H9 (cell line): ENCODE results near the gene FASTKD3. TPM values are rescaled to one million over a fixed set of nuclear protein-coding genes. Genes with fewer than 3 reads are reported as not detected.

Source experiments
- DNase-seq: peaks from one replicate; pipeline ENCODE4 v3.0.0-alpha.2; 2017
- H2AFZ ChIP-seq: one replicate; pipeline ENCODE4 v1.6.1; 2013; ENCODE audit warnings: mild to moderate bottlenecking, low read length, control low read depth, moderate library complexity
- H2AK5ac ChIP-seq: 2 replicates; pipeline ENCODE4 v1.6.1; 2013; ENCODE audit warnings: low read length, control low read depth, mixed read lengths; ENCODE audit not compliant: insufficient read length
- H2BK120ac ChIP-seq: one replicate; pipeline ENCODE4 v1.6.1; 2013; ENCODE audit warnings: low read depth, mild to moderate bottlenecking, low read length, control low read depth, inconsistent platforms; ENCODE audit not compliant: poor library complexity, severe bottlenecking
- H2BK12ac ChIP-seq: 2 replicates; pipeline ENCODE4 v1.6.1; 2013; ENCODE audit warnings: low read length, control low read depth, mixed read lengths, low read depth; ENCODE audit not compliant: insufficient read length
- H2BK15ac ChIP-seq: 2 replicates; pipeline ENCODE4 v1.6.1; 2013; ENCODE audit warnings: low read depth, low read length, control low read depth
- H2BK20ac ChIP-seq: one replicate; pipeline ENCODE4 v1.6.1; 2013; ENCODE audit warnings: low read depth, mild to moderate bottlenecking, low read length, control low read depth, inconsistent platforms; ENCODE audit not compliant: poor library complexity, severe bottlenecking
- H2BK5ac ChIP-seq: 2 replicates; pipeline ENCODE4 v1.6.1; 2013; ENCODE audit warnings: low read length, control low read depth, mixed read lengths; ENCODE audit not compliant: insufficient read length
- H3K14ac ChIP-seq: 2 replicates; pipeline ENCODE4 v1.6.1; 2013; ENCODE audit warnings: low read length, control low read depth; ENCODE audit not compliant: insufficient read depth
- H3K18ac ChIP-seq: 2 replicates; pipeline ENCODE4 v1.6.1; 2013; ENCODE audit warnings: low read depth, mild to moderate bottlenecking, mixed read lengths, low read length, control low read depth; ENCODE audit not compliant: insufficient read length
- H3K23ac ChIP-seq: 2 replicates; pipeline ENCODE4 v1.6.1; 2013; ENCODE audit warnings: low read length, control low read depth, mixed read lengths, low read depth; ENCODE audit not compliant: insufficient read length
- H3K23me2 ChIP-seq: 2 replicates; pipeline ENCODE4 v1.6.1; 2013; ENCODE audit warnings: low read depth, mild to moderate bottlenecking, mixed read lengths, low read length, control low read depth; ENCODE audit not compliant: insufficient read length, poor library complexity, severe bottlenecking
- H3K27ac ChIP-seq: 2 replicates; pipeline ENCODE4 v1.5.1; 2013; ENCODE audit warnings: low read length, control low read depth, mixed read lengths, low read depth; ENCODE audit not compliant: insufficient read length
- H3K27me3 ChIP-seq: 2 replicates; pipeline ENCODE4 v1.6.1; 2013; ENCODE audit warnings: low read length, control low read depth, inconsistent platforms; ENCODE audit not compliant: insufficient read depth
- H3K4ac ChIP-seq: 2 replicates; pipeline ENCODE4 v1.6.1; 2013; ENCODE audit warnings: low read depth, mild to moderate bottlenecking, control low read depth, inconsistent platforms, low read length, moderate library complexity
- H3K4me1 ChIP-seq: 2 replicates; pipeline ENCODE4 v1.6.1; 2013; ENCODE audit warnings: low read length, control low read depth, inconsistent platforms; ENCODE audit not compliant: insufficient read depth
- H3K4me2 ChIP-seq: 2 replicates; pipeline ENCODE4 v1.6.1; 2013; ENCODE audit warnings: low read length, control low read depth, mixed read lengths; ENCODE audit not compliant: insufficient read length, insufficient read depth
- H3K56ac ChIP-seq: 2 replicates; pipeline ENCODE4 v1.6.1; 2013; ENCODE audit warnings: low read depth, mild to moderate bottlenecking, mixed read lengths, low read length, control low read depth; ENCODE audit not compliant: insufficient read length
- H3K79me1 ChIP-seq: 2 replicates; pipeline ENCODE4 v1.6.1; 2013; ENCODE audit warnings: low read depth, mild to moderate bottlenecking, moderate library complexity, low read length, control low read depth, inconsistent platforms; ENCODE audit not compliant: insufficient read depth, poor library complexity, severe bottlenecking
- H3K79me2 ChIP-seq: 2 replicates; pipeline ENCODE4 v1.6.1; 2013; ENCODE audit warnings: low read length, control low read depth, inconsistent platforms; ENCODE audit not compliant: insufficient read depth
- H3K9ac ChIP-seq: 2 replicates; pipeline ENCODE4 v1.6.1; 2013; ENCODE audit warnings: low read length, control low read depth, mixed read lengths; ENCODE audit not compliant: insufficient read length; ENCODE audit errors: extremely low read depth
- H3K9me3 ChIP-seq: one replicate; pipeline ENCODE4 v1.6.1; 2013; ENCODE audit warnings: low read depth, low read length, inconsistent platforms; ENCODE audit not compliant: control insufficient read depth
- H3T11ph ChIP-seq: one replicate; pipeline ENCODE4 v1.6.1; 2013; ENCODE audit warnings: mild to moderate bottlenecking, low read length, control low read depth, inconsistent platforms
- H4K20me1 ChIP-seq: one replicate; pipeline ENCODE4 v1.6.1; 2013; ENCODE audit not compliant: control insufficient read depth, insufficient read length, insufficient read depth
- H4K5ac ChIP-seq: 2 replicates; pipeline ENCODE4 v1.6.1; 2013; ENCODE audit warnings: low read depth, mild to moderate bottlenecking, mixed read lengths, low read length, control low read depth; ENCODE audit not compliant: insufficient read length
- H4K8ac ChIP-seq: replicated peaks from 2 replicates; pipeline ENCODE4 v1.6.1; 2013; ENCODE audit warnings: low read length, control low read depth, mixed read lengths, low read depth; ENCODE audit not compliant: insufficient read length
- H4K91ac ChIP-seq: 2 replicates; pipeline ENCODE4 v1.6.1; 2013; ENCODE audit warnings: low read depth, mild to moderate bottlenecking, moderate library complexity, mixed read lengths, low read length, control low read depth; ENCODE audit not compliant: insufficient read length
- H3K27ac Mint-ChIP-seq, 3 experiments: 2 replicates in 2 of 3; 3 replicates in 1 of 3; pipeline ENCODE4 v1.8.0; 2020 to 2021; ENCODE audit warnings: mixed read lengths in 3 of 3, mild to moderate bottlenecking in 1 of 3, moderate library complexity in 1 of 3
- H3K27me3 Mint-ChIP-seq: 2 replicates; pipeline ENCODE4 v1.8.0; 2021; ENCODE audit warnings: low read depth, mild to moderate bottlenecking, moderate library complexity, mixed read lengths
- H3K36me3 Mint-ChIP-seq, 3 experiments: 2 replicates in 2 of 3; 3 replicates in 1 of 3; pipeline ENCODE4 v1.8.0; 2020 to 2021; ENCODE audit warnings: low read depth in 3 of 3, mixed read lengths in 3 of 3; ENCODE audit not compliant: insufficient read depth in 1 of 3
- H3K4me1 Mint-ChIP-seq, 2 experiments: 2 replicates each; pipeline ENCODE4 v1.8.0; 2020; ENCODE audit warnings: mixed read lengths in 2 of 2
- H3K4me3 Mint-ChIP-seq, 2 experiments: 2 replicates in 1 of 2; 3 replicates in 1 of 2; pipeline ENCODE4 v1.8.0; 2020 to 2021; ENCODE audit warnings: mild to moderate bottlenecking in 2 of 2, mixed read lengths in 2 of 2, moderate library complexity in 1 of 2
- H3K9me3 Mint-ChIP-seq, 2 experiments: 2 replicates in 1 of 2; 3 replicates in 1 of 2; pipeline ENCODE4 v1.8.0; 2020; ENCODE audit warnings: mild to moderate bottlenecking in 2 of 2, mixed read lengths in 2 of 2, moderate library complexity in 1 of 2
- CTCF ChIP-seq: fragments of 200-600 bp; sonication (generic); conservative IDR thresholded peaks from 3 replicates; pipeline ENCODE4 v1.8.0; 2021; ENCODE audit warnings: antibody characterized with exemption, mild to moderate bottlenecking
- WGBS: extraction: QIAGEN DNeasy Blood & Tissue Kit; methylation state at CpG from one replicate; pipeline ENCODE4 v1.1.7; 2013; ENCODE audit warnings: missing lambda C conversion rate, low lambda C conversion rate, mixed read lengths; ENCODE audit not compliant: insufficient read length; ENCODE audit errors: extremely low coverage; 5-methylcytosine and 5-hydroxymethylcytosine counted together
- total RNA-seq: library from RNA; stranded (reverse); gene quantifications from 2 replicates; pipeline ENCODE4 v1.2.1, GENCODE V29; 2021

Gene FASTKD3
- total RNA-seq, 1 experiment from 2014 or later, result 15.0 TPM

- no peak overlapping the region for H2BK5ac ChIP-seq
- H3K27ac ChIP-seq, result no peak overlapping the region
- H2BK120ac ChIP-seq, result no peak overlapping the region
- no peaks in the 10 kb centered on the region for H3K27me3 Mint-ChIP-seq
- H3K9ac ChIP-seq, result no peak overlapping the region
- H3K79me2 ChIP-seq, result no peaks in the 10 kb centered on the region
- no peak overlapping the region for H4K5ac ChIP-seq
- H3K36me3 Mint-ChIP-seq, result peaks cover 3 to 8% (median 7%) of the 10 kb centered on the region in 3 experiments; a peak in 4 of 7 replicates
- H2BK20ac ChIP-seq, result no peak overlapping the region
- H4K20me1 ChIP-seq, result no peaks in the 10 kb centered on the region
- no peak overlapping the region for H3K56ac ChIP-seq
- H2AFZ ChIP-seq, result no peak overlapping the region
- H3K4me3 Mint-ChIP-seq, result no peak overlapping the region
- H4K8ac ChIP-seq, result no peak overlapping the region
- no peak overlapping the region for H3K18ac ChIP-seq
- H3K23me2 ChIP-seq, result no peaks in the 10 kb centered on the region
- H3K4me1 ChIP-seq, result 0 out of 2 replicates have a peak, but pooled peaks cover 2% of the 10 kb centered on the region
- no peak for DNase-seq
- H2BK15ac ChIP-seq, result no peak overlapping the region
- H2AK5ac ChIP-seq, result no peak overlapping the region
- H3K4ac ChIP-seq, result no peak overlapping the region
- H3K23ac ChIP-seq, result no peak overlapping the region
- no CpG with 5 or more reads among the region's 3 CpGs for WGBS
- no peak overlapping the region for H4K91ac ChIP-seq
- H3K14ac ChIP-seq, result no peak overlapping the region
- H3K79me1 ChIP-seq, result no peaks in the 10 kb centered on the region
- no peak overlapping the region for H3K4me2 ChIP-seq
- no peak for TF ChIP-seq CTCF
- H3K4me1 Mint-ChIP-seq, result peaks cover 27% of the 10 kb centered on the region in 2 experiments
- no peaks in the 10 kb centered on the region for H3K9me3 Mint-ChIP-seq
- H2BK12ac ChIP-seq, result no peak overlapping the region
- no peaks in the 10 kb centered on the region for H3K27me3 ChIP-seq
- H3K27ac Mint-ChIP-seq, result no peak overlapping the region
- H3K9me3 ChIP-seq, result no peaks in the 10 kb centered on the region
- H3T11ph ChIP-seq, result no peak overlapping the region
These were observed 55.3 kb downstream of the FASTKD3 start for GRCh38 chr5:7813576-7813975.
